Lung (tissue), 12 donors: ENCODE measurements around the gene TSC1. TPM values are rescaled to one million over a fixed set of nuclear protein-coding genes. Genes with fewer than 3 reads are reported as not detected.

Experiments
- ATAC-seq: fragments of 200-7000 bp; cut with Tn5 transposase; one replicate; pipeline ENCODE4 v1.9.1; 2020; ENCODE audit warnings: moderate number of reproducible peaks; ENCODE audit not compliant: insufficient read depth, low FRiP score
- DNase-seq, 3 donors: peaks; one replicate each; pipeline ENCODE4 v3.0.0-alpha.2; 2013 to 2017
- H3K27ac ChIP-seq, 2 donors: one replicate each; pipeline ENCODE4 v1.5.1; 2013; ENCODE audit warnings: mild to moderate bottlenecking in 2 of 2, moderate library complexity in 2 of 2, control low read depth in 1 of 2, inconsistent platforms in 1 of 2, low read depth in 1 of 2, low read length in 1 of 2
- H3K27me3 ChIP-seq, 3 donors: one replicate each; pipeline ENCODE4 v1.5.1; 2013; ENCODE audit warnings: low read length in 2 of 3; ENCODE audit not compliant: control insufficient read depth in 3 of 3, insufficient read depth in 3 of 3
- H3K36me3 ChIP-seq, 4 donors: one replicate each; pipeline ENCODE4 v1.5.1; 2013; ENCODE audit warnings: low read length in 4 of 4, mild to moderate bottlenecking in 1 of 4, moderate library complexity in 1 of 4; ENCODE audit not compliant: control insufficient read depth in 4 of 4, insufficient read depth in 4 of 4
- H3K4me1 ChIP-seq, 5 donors: one replicate each; pipeline ENCODE4 v1.5.1; 2013; ENCODE audit warnings: low read length in 5 of 5, mild to moderate bottlenecking in 2 of 5, moderate library complexity in 1 of 5; ENCODE audit not compliant: control insufficient read depth in 5 of 5, insufficient read depth in 5 of 5
- H3K4me3 ChIP-seq: one replicate; pipeline ENCODE4 v1.5.1; 2013; ENCODE audit warnings: mild to moderate bottlenecking, control low read depth, moderate library complexity
- H3K9ac ChIP-seq, 2 donors: one replicate each; pipeline ENCODE4 v1.5.1; 2013; ENCODE audit warnings: low read length in 2 of 2, control low read depth in 1 of 2; ENCODE audit not compliant: insufficient read depth in 1 of 2
- H3K9me3 ChIP-seq, 4 donors: one replicate each; pipeline ENCODE4 v1.5.1; 2013; ENCODE audit warnings: low read length in 3 of 4, mild to moderate bottlenecking in 1 of 4, moderate library complexity in 1 of 4; ENCODE audit not compliant: control insufficient read depth in 4 of 4, insufficient read depth in 3 of 4
- CTCF ChIP-seq: IDR thresholded peaks from 2 replicates; pipeline ENCODE4 v1.5.1; 2012; ENCODE audit warnings: mild to moderate bottlenecking; ENCODE audit errors: control extremely low read depth, extremely low read depth
- WGBS, 2 donors: extraction: QIAGEN DNeasy Blood & Tissue Kit; methylation state at CpG; one replicate each; pipeline ENCODE4 v1.1.7; 2013; 5-methylcytosine and 5-hydroxymethylcytosine counted together
- polyA plus RNA-seq, 2 donors: library from polyadenylated mRNA; stranded (reverse); fragments of 200-250 nt; gene quantifications; one replicate each; pipeline ENCODE4 v1.2.1, GENCODE V29; 2013
- total RNA-seq, 2 donors: library from RNA; depleted of rRNA in 1 of 2; stranded (reverse); fragments of >200 nt in 1 of 2; gene quantifications; one replicate each; pipeline ENCODE4 v1.2.1, GENCODE V29; 2014 to 2021
- donor health status: control.
- donor health status: control.
- donor health status: Bipolar disorder and iron deficiency.
- donor health status: healthy.
- donor health status: DM: yes; HTN: yes; CAD: no.

Gene TSC1
- total and polyA plus RNA-seq, 4 donors: 11.4 to 76.6 (median 33.5) TPM

DNA sequence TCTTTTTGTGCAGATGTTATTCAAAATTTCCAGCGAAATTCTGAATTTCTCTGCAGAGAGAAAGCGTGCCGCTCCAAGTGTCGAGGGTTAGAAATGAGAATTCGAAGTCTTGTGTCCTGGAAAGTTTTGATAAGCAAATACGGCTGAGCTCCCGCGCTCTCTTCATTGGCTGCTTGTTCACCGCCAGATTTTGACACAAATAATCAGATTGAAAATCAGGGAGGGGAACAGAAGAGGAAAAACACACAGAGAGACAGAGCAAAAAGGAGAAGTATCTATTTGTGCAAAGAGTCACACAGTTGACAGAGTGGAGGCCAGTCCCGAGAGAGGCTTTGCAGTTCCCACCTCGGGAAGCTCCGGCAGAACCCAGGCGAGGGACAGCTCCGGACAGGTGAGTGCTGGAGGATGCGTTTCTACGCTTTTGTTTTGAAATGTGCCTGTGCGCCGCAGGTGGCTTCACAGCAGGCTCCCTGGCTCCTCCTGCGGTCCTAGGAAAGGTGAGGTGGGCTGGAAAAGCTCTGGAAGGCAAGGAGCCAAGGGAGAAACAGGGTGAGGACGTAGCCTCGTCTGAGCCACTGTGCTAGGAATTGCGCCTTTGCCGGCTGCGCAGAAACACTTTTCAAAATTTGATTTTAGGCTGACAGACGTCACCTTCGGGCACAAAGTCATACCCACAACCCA, 34.2 kb upstream of the TSC1 start, which contains the start of gene GFI1B:
TSS of gene GFI1B (plus strand) at position 244 of the 681 bp plus-strand sequence. CDS start 7,985 bp downstream, outside the sequence.
- Histone ChIP-seq H3K9ac (no peak within 1 kb of the TSS), H3K27ac (no peak within 1 kb of the TSS), H3K36me3 (no peaks in the 10 kb centered on the region), H3K4me1 (peaks cover 0 to 2% (median 0%) of the 10 kb centered on the region in 5 donors), H3K9me3 (no peaks in the 10 kb centered on the region), H3K27me3 (peaks cover 0 to 29% (median 26%) of the 10 kb centered on the region in 3 donors), H3K4me3 (no peak within 1 kb of the TSS)
- TF ChIP-seq CTCF: no peak
- 9 to 15% methylated on average over 26 of the region's 26 CpGs for WGBS, 2 donors
- DNase-seq (no peak), ATAC-seq (no peak)

DNA sequence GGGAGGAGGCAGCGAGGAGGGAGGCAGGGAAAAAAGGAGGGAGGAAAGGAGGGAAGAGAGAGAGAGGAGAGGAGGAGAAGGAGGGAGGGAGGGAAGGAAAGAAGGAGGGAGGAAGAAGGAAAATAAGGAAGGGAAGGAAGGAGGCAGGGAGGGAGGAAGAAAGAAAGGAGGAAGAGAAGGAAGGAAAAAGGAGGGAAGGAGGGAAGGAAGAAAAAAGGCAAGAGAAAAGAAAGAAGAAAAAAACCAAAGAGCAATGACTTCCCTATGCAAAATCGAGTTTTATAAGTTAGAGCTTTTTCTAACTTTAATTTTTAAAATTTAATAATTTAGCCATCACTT, 33.7 kb upstream of the TSC1 start:
- Histone ChIP-seq H3K27me3 (peaks cover 0 to 29% (median 26%) of the 10 kb centered on the region in 3 donors), H3K9ac (no peak overlapping the region), H3K27ac (no peak overlapping the region), H3K4me3 (no peak overlapping the region), H3K9me3 (no peaks in the 10 kb centered on the region), H3K36me3 (no peaks in the 10 kb centered on the region), H3K4me1 (peaks cover 0 to 2% (median 0%) of the 10 kb centered on the region in 5 donors)
- DNase-seq (no peak), ATAC-seq (no peak)
- no peak for TF ChIP-seq CTCF
- 9 to 20% methylated on average over 2 of the region's 2 CpGs for WGBS, 2 donors

- H3K9me3 ChIP-seq: no peaks in the 10 kb centered on the region
- DNase-seq: no peak
- no peak overlapping the region for H3K27ac ChIP-seq
- TF ChIP-seq CTCF: no peak
- H3K27me3 ChIP-seq: peaks cover 0 to 29% (median 26%) of the 10 kb centered on the region in 3 donors
- peaks cover 0 to 2% (median 0%) of the 10 kb centered on the region in 5 donors for H3K4me1 ChIP-seq
- H3K36me3 ChIP-seq: no peaks in the 10 kb centered on the region
- no peak overlapping the region for H3K9ac ChIP-seq
- ATAC-seq: no peak
- no peak overlapping the region for H3K4me3 ChIP-seq
- 84 to 86% methylated on average over 3 of the region's 3 CpGs for WGBS, 2 donors
Measured at GRCh38 chr9:132976571-132976970, 32.2 kb upstream of the TSC1 start.
